ENCODE data around the gene LIN9. TPM values are rescaled to one million over a fixed set of nuclear protein-coding genes. Genes with fewer than 3 reads are reported as not detected.

LIN9 gene
- total and polyA plus RNA-seq, 2 of the 13 experiments (the other 11 are each of a cell fraction or from before 2014, with no cell fraction given): 3.0 to 10.0 TPM

DNA sequence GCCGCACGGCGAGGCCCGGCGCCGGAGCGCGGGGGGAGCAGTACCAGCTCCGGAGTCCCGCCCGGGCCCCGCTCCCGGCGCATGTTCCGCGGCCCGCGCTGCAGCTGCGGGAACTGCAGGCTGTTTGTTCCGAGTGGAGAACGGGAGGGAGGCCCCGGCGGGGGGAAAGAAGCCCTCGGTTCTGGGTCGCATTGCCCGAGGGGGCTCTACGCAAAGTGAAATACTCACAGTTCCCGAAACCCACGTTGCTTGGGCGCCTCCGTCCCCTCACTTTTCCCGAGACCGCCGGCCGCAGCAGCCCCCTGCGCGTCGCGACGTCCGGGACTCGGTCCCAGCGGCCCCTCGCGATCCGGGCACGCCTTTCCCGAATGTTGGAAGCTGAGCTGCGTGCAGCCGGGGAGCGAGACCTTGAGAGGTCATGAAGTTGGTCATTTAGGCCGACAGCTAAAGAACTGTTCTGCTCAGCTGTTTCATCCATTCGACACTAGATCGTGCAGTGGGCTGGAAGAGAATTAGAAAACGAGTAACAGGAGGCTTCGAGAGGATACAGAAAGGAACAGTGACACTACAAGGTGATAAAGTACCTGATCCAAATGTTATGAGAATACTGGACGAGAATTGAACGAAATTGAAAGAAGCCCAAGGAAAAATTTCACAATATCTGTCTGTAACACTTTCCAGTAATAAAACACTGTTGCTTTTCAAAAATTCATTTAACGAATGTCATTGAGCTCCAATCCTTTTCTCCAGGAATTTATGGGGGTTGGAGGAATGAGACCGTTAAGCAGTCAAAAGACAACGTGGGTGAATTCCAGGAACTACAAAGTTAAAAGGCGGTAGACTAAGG is 657 bp upstream of the LIN9 start (continued):
- TF ChIP-seq, protein P1, sequence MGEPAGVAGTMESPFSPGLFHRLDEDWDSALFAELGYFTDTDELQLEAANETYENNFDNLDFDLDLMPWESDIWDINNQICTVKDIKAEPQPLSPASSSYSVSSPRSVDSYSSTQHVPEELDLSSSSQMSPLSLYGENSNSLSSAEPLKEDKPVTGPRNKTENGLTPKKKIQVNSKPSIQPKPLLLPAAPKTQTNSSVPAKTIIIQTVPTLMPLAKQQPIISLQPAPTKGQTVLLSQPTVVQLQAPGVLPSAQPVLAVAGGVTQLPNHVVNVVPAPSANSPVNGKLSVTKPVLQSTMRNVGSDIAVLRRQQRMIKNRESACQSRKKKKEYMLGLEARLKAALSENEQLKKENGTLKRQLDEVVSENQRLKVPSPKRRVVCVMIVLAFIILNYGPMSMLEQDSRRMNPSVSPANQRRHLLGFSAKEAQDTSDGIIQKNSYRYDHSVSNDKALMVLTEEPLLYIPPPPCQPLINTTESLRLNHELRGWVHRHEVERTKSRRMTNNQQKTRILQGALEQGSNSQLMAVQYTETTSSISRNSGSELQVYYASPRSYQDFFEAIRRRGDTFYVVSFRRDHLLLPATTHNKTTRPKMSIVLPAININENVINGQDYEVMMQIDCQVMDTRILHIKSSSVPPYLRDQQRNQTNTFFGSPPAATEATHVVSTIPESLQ (CRISPR knock-in tag; conservative IDR thresholded peaks at IDR 0.05): no peak
- peak; percentile 39; the same call in 1 of the 2 replicates for TF ChIP-seq KDM5B (CRISPR knock-in tag; IDR thresholded peaks at IDR 0.05; ENCODE audit: borderline replicate concordance)
- TF ChIP-seq ZNF232 (CRISPR knock-in tag; IDR thresholded peaks at IDR 0.05; ENCODE audit: borderline replicate concordance): 0 out of 2 replicates have a peak, but pooled peaks have one; percentile 41
- TF ChIP-seq ZNF143 (CRISPR knock-in tag; IDR thresholded peaks at IDR 0.05): peak; percentile 65; the same call in 1 of the 2 replicates
- TF ChIP-seq ZFYVE20 (CRISPR knock-in tag; IDR thresholded peaks at IDR 0.05; ENCODE audit: borderline replicate concordance, low read depth): no peak
- TF ChIP-seq, protein P2, sequence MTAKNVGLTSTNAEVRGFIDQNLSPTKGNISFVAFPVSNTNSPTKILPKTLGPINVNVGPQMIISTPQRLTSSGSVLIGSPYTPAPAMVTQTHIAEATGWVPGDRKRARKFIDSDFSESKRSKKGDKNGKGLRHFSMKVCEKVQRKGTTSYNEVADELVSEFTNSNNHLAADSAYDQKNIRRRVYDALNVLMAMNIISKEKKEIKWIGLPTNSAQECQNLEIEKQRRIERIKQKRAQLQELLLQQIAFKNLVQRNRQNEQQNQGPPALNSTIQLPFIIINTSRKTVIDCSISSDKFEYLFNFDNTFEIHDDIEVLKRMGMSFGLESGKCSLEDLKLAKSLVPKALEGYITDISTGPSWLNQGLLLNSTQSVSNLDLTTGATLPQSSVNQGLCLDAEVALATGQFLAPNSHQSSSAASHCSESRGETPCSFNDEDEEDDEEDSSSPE (CRISPR knock-in tag; IDR thresholded peaks at IDR 0.05): peak; percentile 6; the same call in 1 of the 2 replicates
- TF ChIP-seq PPARG (CRISPR knock-in tag; conservative IDR thresholded peaks at IDR 0.05): no peak
- TF ChIP-seq, protein P3, sequence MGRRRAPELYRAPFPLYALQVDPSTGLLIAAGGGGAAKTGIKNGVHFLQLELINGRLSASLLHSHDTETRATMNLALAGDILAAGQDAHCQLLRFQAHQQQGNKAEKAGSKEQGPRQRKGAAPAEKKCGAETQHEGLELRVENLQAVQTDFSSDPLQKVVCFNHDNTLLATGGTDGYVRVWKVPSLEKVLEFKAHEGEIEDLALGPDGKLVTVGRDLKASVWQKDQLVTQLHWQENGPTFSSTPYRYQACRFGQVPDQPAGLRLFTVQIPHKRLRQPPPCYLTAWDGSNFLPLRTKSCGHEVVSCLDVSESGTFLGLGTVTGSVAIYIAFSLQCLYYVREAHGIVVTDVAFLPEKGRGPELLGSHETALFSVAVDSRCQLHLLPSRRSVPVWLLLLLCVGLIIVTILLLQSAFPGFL (CRISPR knock-in tag; IDR thresholded peaks at IDR 0.05): no peak
- TF ChIP-seq, protein P4, sequence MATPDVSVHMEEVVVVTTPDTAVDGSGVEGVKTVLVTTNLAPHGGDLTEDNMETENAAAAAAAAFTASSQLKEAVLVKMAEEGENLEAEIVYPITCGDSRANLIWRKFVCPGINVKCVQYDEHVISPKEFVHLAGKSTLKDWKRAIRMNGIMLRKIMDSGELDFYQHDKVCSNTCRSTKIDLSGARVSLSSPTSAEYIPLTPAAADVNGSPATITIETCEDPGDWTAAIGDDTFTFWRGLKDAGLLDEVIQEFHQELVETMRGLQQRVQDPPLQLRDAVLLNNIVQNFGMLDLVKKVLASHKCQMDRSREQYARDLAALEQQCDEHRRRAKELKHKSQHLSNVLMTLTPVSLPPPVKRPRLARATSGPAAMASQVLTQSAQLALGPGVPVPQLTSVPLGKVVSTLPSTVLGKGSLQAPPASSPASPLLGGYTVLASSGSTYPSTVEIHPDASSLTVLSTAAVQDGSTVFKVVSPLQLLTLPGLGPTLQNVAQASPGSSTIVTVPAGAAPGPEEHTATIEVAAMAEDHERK (CRISPR knock-in tag; IDR thresholded peaks at IDR 0.05; ENCODE audit: low read depth): no peak
- TF ChIP-seq ATM (IDR thresholded peaks at IDR 0.05; ENCODE audit: borderline replicate concordance): no peak
- TF ChIP-seq FOSL1 (CRISPR knock-in tag; IDR thresholded peaks at IDR 0.05; ENCODE audit: borderline replicate concordance): no peak
- TF ChIP-seq, protein P5, sequence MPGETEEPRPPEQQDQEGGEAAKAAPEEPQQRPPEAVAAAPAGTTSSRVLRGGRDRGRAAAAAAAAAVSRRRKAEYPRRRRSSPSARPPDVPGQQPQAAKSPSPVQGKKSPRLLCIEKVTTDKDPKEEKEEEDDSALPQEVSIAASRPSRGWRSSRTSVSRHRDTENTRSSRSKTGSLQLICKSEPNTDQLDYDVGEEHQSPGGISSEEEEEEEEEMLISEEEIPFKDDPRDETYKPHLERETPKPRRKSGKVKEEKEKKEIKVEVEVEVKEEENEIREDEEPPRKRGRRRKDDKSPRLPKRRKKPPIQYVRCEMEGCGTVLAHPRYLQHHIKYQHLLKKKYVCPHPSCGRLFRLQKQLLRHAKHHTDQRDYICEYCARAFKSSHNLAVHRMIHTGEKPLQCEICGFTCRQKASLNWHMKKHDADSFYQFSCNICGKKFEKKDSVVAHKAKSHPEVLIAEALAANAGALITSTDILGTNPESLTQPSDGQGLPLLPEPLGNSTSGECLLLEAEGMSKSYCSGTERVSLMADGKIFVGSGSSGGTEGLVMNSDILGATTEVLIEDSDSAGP (CRISPR knock-in tag; IDR thresholded peaks at IDR 0.05; ENCODE audit: borderline replicate concordance): 0 out of 2 replicates have a peak, but pooled peaks have one; percentile 12
- no peak for TF ChIP-seq NFIC (IDR thresholded peaks at IDR 0.05; ENCODE audit: low read length)
- TF ChIP-seq WIZ (CRISPR knock-in tag; IDR thresholded peaks at IDR 0.05): no peak
- TF ChIP-seq, protein P6, sequence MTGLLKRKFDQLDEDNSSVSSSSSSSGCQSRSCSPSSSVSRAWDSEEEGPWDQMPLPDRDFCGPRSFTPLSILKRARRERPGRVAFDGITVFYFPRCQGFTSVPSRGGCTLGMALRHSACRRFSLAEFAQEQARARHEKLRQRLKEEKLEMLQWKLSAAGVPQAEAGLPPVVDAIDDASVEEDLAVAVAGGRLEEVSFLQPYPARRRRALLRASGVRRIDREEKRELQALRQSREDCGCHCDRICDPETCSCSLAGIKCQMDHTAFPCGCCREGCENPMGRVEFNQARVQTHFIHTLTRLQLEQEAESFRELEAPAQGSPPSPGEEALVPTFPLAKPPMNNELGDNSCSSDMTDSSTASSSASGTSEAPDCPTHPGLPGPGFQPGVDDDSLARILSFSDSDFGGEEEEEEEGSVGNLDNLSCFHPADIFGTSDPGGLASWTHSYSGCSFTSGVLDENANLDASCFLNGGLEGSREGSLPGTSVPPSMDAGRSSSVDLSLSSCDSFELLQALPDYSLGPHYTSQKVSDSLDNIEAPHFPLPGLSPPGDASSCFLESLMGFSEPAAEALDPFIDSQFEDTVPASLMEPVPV (CRISPR knock-in tag; IDR thresholded peaks at IDR 0.05): peak; percentile 60; the same call in 1 of the 2 replicates
- no peak for TF ChIP-seq IKZF4 (CRISPR knock-in tag; IDR thresholded peaks at IDR 0.05; ENCODE audit: borderline replicate concordance, low read depth, not compliant biosample characterization)
- TF ChIP-seq, protein P7, sequence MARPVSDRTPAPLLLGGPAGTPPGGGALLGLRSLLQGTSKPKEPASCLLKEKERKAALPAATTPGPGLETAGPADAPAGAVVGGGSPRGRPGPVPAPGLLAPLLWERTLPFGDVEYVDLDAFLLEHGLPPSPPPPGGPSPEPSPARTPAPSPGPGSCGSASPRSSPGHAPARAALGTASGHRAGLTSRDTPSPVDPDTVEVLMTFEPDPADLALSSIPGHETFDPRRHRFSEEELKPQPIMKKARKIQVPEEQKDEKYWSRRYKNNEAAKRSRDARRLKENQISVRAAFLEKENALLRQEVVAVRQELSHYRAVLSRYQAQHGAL (CRISPR knock-in tag; IDR thresholded peaks at IDR 0.05; ENCODE audit: not compliant biosample characterization): no peak
